ENCODE results near the gene PYY. TPM values are rescaled to one million over a fixed set of nuclear protein-coding genes. Genes with fewer than 3 reads are reported as not detected.

Gene PYY
- total RNA-seq, 1 donor from 2014 or later: not detected

GRCh38 chr17:43935926-43936261 lies 17.8 kb downstream of the PYY start:
- Mint-ChIP-seq H3K27me3 (ENCODE audit: unreplicated experiment) (peaks cover 17% of the 10 kb centered on the region), H3K27ac (ENCODE audit: unreplicated experiment) (no peak overlapping the region), H3K4me3 (ENCODE audit: unreplicated experiment) (no peak overlapping the region), H3K4me1 (ENCODE audit: unreplicated experiment) (peaks cover 5% of the 10 kb centered on the region), H3K9me3 (ENCODE audit: unreplicated experiment) (no peaks in the 10 kb centered on the region), H3K36me3 (ENCODE audit: unreplicated experiment) (no peaks in the 10 kb centered on the region)
- no peak for TF ChIP-seq CTCF (IDR thresholded peaks at IDR 0.05)
- no peak for DNase-seq (ENCODE audit: extremely low spot score, unreplicated experiment)

GRCh38 chr17:43935204-43935925 lies 18.4 kb downstream of the PYY start:
- Mint-ChIP-seq H3K27ac (ENCODE audit: unreplicated experiment) (no peak overlapping the region), H3K36me3 (ENCODE audit: unreplicated experiment) (no peaks in the 10 kb centered on the region), H3K9me3 (ENCODE audit: unreplicated experiment) (no peaks in the 10 kb centered on the region), H3K4me1 (ENCODE audit: unreplicated experiment) (peaks cover 5% of the 10 kb centered on the region), H3K4me3 (ENCODE audit: unreplicated experiment) (no peak overlapping the region), H3K27me3 (ENCODE audit: unreplicated experiment) (peaks cover 17% of the 10 kb centered on the region)
- TF ChIP-seq CTCF (IDR thresholded peaks at IDR 0.05): no peak
- no peak for DNase-seq (ENCODE audit: extremely low spot score, unreplicated experiment)

- no peak for DNase-seq (ENCODE audit: extremely low spot score, unreplicated experiment)
- H3K36me3 Mint-ChIP-seq (ENCODE audit: unreplicated experiment): no peaks in the 10 kb centered on the region
- H3K27ac Mint-ChIP-seq (ENCODE audit: unreplicated experiment): no peak overlapping the region
- H3K27me3 Mint-ChIP-seq (ENCODE audit: unreplicated experiment): peaks cover 24% of the 10 kb centered on the region
- TF ChIP-seq CTCF (IDR thresholded peaks at IDR 0.05): no peak
- no peak overlapping the region for H3K4me3 Mint-ChIP-seq (ENCODE audit: unreplicated experiment)
- H3K4me1 Mint-ChIP-seq (ENCODE audit: unreplicated experiment): peaks cover 2% of the 10 kb centered on the region
- H3K9me3 Mint-ChIP-seq (ENCODE audit: unreplicated experiment): no peaks in the 10 kb centered on the region
These were observed 20.8 kb downstream of the PYY start for GRCh38 chr17:43932923-43933322.

- Mint-ChIP-seq H3K9me3 (ENCODE audit: unreplicated experiment) (no peaks in the 10 kb centered on the region), H3K27ac (ENCODE audit: unreplicated experiment) (no peak overlapping the region), H3K4me3 (ENCODE audit: unreplicated experiment) (no peak overlapping the region), H3K36me3 (ENCODE audit: unreplicated experiment) (no peaks in the 10 kb centered on the region), H3K4me1 (ENCODE audit: unreplicated experiment) (peaks cover 2% of the 10 kb centered on the region), H3K27me3 (ENCODE audit: unreplicated experiment) (peaks cover 28% of the 10 kb centered on the region)
- DNase-seq (ENCODE audit: extremely low spot score, unreplicated experiment): no peak
- TF ChIP-seq CTCF (IDR thresholded peaks at IDR 0.05): no peak
These were observed 21.4 kb downstream of the PYY start for GRCh38 chr17:43932357-43932756.

- Mint-ChIP-seq H3K4me3 (ENCODE audit: unreplicated experiment) (no peak overlapping the region), H3K4me1 (ENCODE audit: unreplicated experiment) (peaks cover 2% of the 10 kb centered on the region), H3K27me3 (ENCODE audit: unreplicated experiment) (peaks cover 28% of the 10 kb centered on the region), H3K27ac (ENCODE audit: unreplicated experiment) (no peak overlapping the region), H3K9me3 (ENCODE audit: unreplicated experiment) (no peaks in the 10 kb centered on the region), H3K36me3 (ENCODE audit: unreplicated experiment) (no peaks in the 10 kb centered on the region)
- DNase-seq (ENCODE audit: extremely low spot score, unreplicated experiment): no peak
- no peak for TF ChIP-seq CTCF (IDR thresholded peaks at IDR 0.05)
These were observed 22.6 kb downstream of the PYY start for GRCh38 chr17:43931062-43931571.

All from osteocyte (in vitro differentiated cells).